HEK293 (cell line): ENCODE data around the gene MRPS27.

Experiments
- CTCF ChIA-PET: fragments of 350-600 bp; formaldehyde crosslinking; extraction: SDS; loops from one replicate; lab custom pipeline; 2021; ENCODE audit warnings: antibody characterized with exemption; lab: Yijun Ruan, JAX
- POLR2A ChIA-PET: fragments of 300-600 bp; formaldehyde crosslinking; extraction: SDS; loops from one replicate; lab custom pipeline; 2020; ENCODE audit warnings: antibody characterized with exemption, inconsistent platforms; lab: Yijun Ruan, JAX
- H3K27ac ChIP-seq: fragments of 200-500 bp; sonication (Bioruptor generic); 2 replicates; pipeline ENCODE4 v1.5.1; 2014; ENCODE audit warnings: low read depth, low read length, control low read depth, inconsistent platforms; ENCODE audit errors: extremely low read depth
- H3K36me3 ChIP-seq, 2 experiments: fragments of 200-500 bp in 1 of 2; sonication (Bioruptor generic) in 1 of 2; 1 replicate in 1 of 2; 2 replicates in 1 of 2; pipeline ENCODE4 v1.5.1; 2014 to 2017; ENCODE audit warnings: inconsistent platforms in 2 of 2, low read length in 2 of 2; ENCODE audit not compliant: control insufficient read depth in 2 of 2, insufficient read depth in 1 of 2
- H3K4me1 ChIP-seq: fragments of 200-500 bp; sonication (Bioruptor generic); 2 replicates; pipeline ENCODE4 v1.5.1; 2014; ENCODE audit warnings: mild to moderate bottlenecking, low read length, inconsistent platforms; ENCODE audit not compliant: control insufficient read depth, insufficient read depth
- H3K4me3 ChIP-seq: 2 replicates; pipeline ENCODE4 v1.5.1; 2011; ENCODE audit warnings: low read depth, mild to moderate bottlenecking, control low read depth, low read length, moderate library complexity
- H3K9me3 ChIP-seq: fragments of 200-500 bp; sonication (Bioruptor generic); 2 replicates; pipeline ENCODE4 v1.5.1; 2014; ENCODE audit warnings: low read depth, low read length, inconsistent platforms; ENCODE audit not compliant: control insufficient read depth, insufficient read depth
- HOXA7 ChIP-seq: sonication (generic); formaldehyde crosslinking; IDR thresholded peaks from 2 replicates; pipeline ENCODE4 v1.8.1; 2022; ENCODE audit warnings: missing genetic modification reagents, borderline replicate concordance
- KLF7 ChIP-seq: fragments of 450-650 bp; formaldehyde crosslinking; IDR thresholded peaks from 2 replicates; pipeline ENCODE4 v1.5.1; 2016; ENCODE audit warnings: missing biosample characterization, missing genetic modification characterization, borderline replicate concordance
- OSR2 ChIP-seq: fragments of 450-650 bp; formaldehyde crosslinking; IDR thresholded peaks from 2 replicates; pipeline ENCODE4 v1.5.1; 2016; ENCODE audit warnings: missing biosample characterization, missing genetic modification characterization
- SP2 ChIP-seq: fragments of 450-650 bp; formaldehyde crosslinking; IDR thresholded peaks from 2 replicates; pipeline ENCODE4 v1.5.1; 2016; ENCODE audit warnings: missing biosample characterization, missing genetic modification characterization
- SP7 ChIP-seq: fragments of 450-650 bp; formaldehyde crosslinking; IDR thresholded peaks from 2 replicates; pipeline ENCODE4 v1.5.1; 2016; ENCODE audit warnings: missing biosample characterization, missing genetic modification characterization
- WT1 ChIP-seq: fragments of 450-650 bp; formaldehyde crosslinking; IDR thresholded peaks from 2 replicates; pipeline ENCODE4 v1.5.1; 2016; ENCODE audit warnings: missing biosample characterization, missing genetic modification characterization
- ZNF112 ChIP-seq: fragments of 450-650 bp; formaldehyde crosslinking; IDR thresholded peaks from 2 replicates; pipeline ENCODE4 v1.5.0; 2017; ENCODE audit warnings: missing biosample characterization, missing genetic modification characterization
- ZNF132 ChIP-seq: fragments of 450-650 bp; formaldehyde crosslinking; IDR thresholded peaks from 2 replicates; pipeline ENCODE4 v1.5.1; 2017; ENCODE audit warnings: missing biosample characterization, missing genetic modification characterization, borderline replicate concordance
- ZNF202 ChIP-seq: fragments of 450-650 bp; formaldehyde crosslinking; IDR thresholded peaks from 2 replicates; pipeline ENCODE4 v1.5.1; 2016; ENCODE audit warnings: missing biosample characterization, missing genetic modification characterization, borderline replicate concordance
- ZNF239 ChIP-seq: fragments of 450-650 bp; formaldehyde crosslinking; IDR thresholded peaks from 2 replicates; pipeline ENCODE4 v1.5.1; 2016; ENCODE audit warnings: missing biosample characterization, missing genetic modification characterization
- ZNF302 ChIP-seq: fragments of 450-650 bp; formaldehyde crosslinking; IDR thresholded peaks from 2 replicates; pipeline ENCODE4 v1.5.1; 2016; ENCODE audit warnings: missing biosample characterization, missing genetic modification characterization, low read depth
- ZNF354C ChIP-seq: fragments of 450-650 bp; formaldehyde crosslinking; IDR thresholded peaks from 2 replicates; pipeline ENCODE4 v1.5.1; 2016; ENCODE audit warnings: missing biosample characterization, missing genetic modification characterization, low read depth, borderline replicate concordance
- ZNF426 ChIP-seq: fragments of 450-650 bp; formaldehyde crosslinking; IDR thresholded peaks from 2 replicates; pipeline ENCODE4 v1.5.1; 2017; ENCODE audit warnings: missing biosample characterization, missing genetic modification characterization, mild to moderate bottlenecking, inconsistent platforms, moderate library complexity
- ZNF549 ChIP-seq: fragments of 450-650 bp; IDR thresholded peaks from 2 replicates; pipeline ENCODE4 v1.5.1; 2018; ENCODE audit warnings: missing biosample characterization, missing genetic modification characterization, mild to moderate bottlenecking, inconsistent platforms, moderate library complexity
- ZNF558 ChIP-seq: fragments of 450-650 bp; formaldehyde crosslinking; IDR thresholded peaks from 2 replicates; pipeline ENCODE4 v1.5.1; 2016; ENCODE audit warnings: missing biosample characterization, missing genetic modification characterization
- ZNF600 ChIP-seq: fragments of 450-650 bp; formaldehyde crosslinking; IDR thresholded peaks from 2 replicates; pipeline ENCODE4 v1.5.1; 2016; ENCODE audit warnings: missing biosample characterization, missing genetic modification characterization
- ZNF76 ChIP-seq: fragments of 450-650 bp; formaldehyde crosslinking; IDR thresholded peaks from 2 replicates; pipeline ENCODE4; 2016; ENCODE audit warnings: low read depth, missing biosample characterization, missing genetic modification characterization, borderline replicate concordance
- ZNF791 ChIP-seq: fragments of 450-650 bp; formaldehyde crosslinking; IDR thresholded peaks from 2 replicates; pipeline ENCODE4 v1.5.1; 2016; ENCODE audit warnings: missing biosample characterization, missing genetic modification characterization
- ZNF843 ChIP-seq: fragments of 450-650 bp; formaldehyde crosslinking; IDR thresholded peaks from 2 replicates; pipeline ENCODE4 v1.5.1; 2016; ENCODE audit warnings: missing biosample characterization, missing genetic modification characterization
- TF ChIP-seq, protein P1 (sequence below): fragments of 450-650 bp; formaldehyde crosslinking; IDR thresholded peaks from 2 replicates; pipeline ENCODE4 v1.5.1; 2017; ENCODE audit warnings: missing biosample characterization, missing genetic modification characterization
- TF ChIP-seq, protein P2 (sequence below): fragments of 450-650 bp; formaldehyde crosslinking; IDR thresholded peaks from 2 replicates; pipeline ENCODE4 v1.5.1; 2017; ENCODE audit warnings: missing biosample characterization, missing genetic modification characterization
- TF ChIP-seq, protein P3 (sequence below): fragments of 450-650 bp; formaldehyde crosslinking; IDR thresholded peaks from 2 replicates; pipeline ENCODE4 v1.5.1; 2016; ENCODE audit warnings: missing biosample characterization, missing genetic modification characterization, borderline replicate concordance
- TF ChIP-seq, protein P4 (sequence below): fragments of 450-650 bp; formaldehyde crosslinking; IDR thresholded peaks from 2 replicates; pipeline ENCODE4; 2016; ENCODE audit warnings: missing biosample characterization, missing genetic modification characterization
- TF ChIP-seq, protein P5 (sequence below): fragments of 450-650 bp; formaldehyde crosslinking; IDR thresholded peaks from 2 replicates; pipeline ENCODE4 v1.5.1; 2016; ENCODE audit warnings: missing biosample characterization, missing genetic modification characterization
- TF ChIP-seq, protein P6 (sequence below): fragments of 450-650 bp; formaldehyde crosslinking; IDR thresholded peaks from 2 replicates; pipeline ENCODE4 v1.5.1; 2016; ENCODE audit warnings: missing biosample characterization, missing genetic modification characterization
- TF ChIP-seq, protein P7 (sequence below): fragments of 450-650 bp; IDR thresholded peaks from 2 replicates; pipeline ENCODE4 v1.5.1; 2018; ENCODE audit warnings: missing biosample characterization, mild to moderate bottlenecking, missing genetic modification characterization

MRPS27 gene

DNA sequence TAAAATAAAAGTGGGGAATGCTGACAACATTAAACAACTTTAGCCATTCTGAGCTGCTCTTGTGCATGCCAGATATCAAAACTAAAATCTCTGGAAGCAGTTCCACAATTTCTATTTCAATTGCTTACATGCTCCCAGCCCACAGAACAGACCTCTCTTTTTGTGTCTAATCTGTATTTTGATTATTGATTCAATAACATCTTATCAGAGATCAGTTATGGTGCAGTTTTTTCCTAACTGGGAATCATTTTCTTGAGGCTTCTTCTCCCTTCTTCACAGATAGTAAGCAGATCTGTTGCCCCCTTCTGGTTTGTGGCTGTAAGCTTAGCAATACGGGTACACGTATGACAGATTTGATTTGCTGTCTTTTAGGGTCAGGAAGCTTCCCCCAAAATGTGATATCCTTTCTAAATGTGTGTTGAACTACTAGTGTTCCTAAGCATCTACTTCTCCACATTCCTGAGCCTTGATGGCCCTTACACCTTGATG lies 39.4 kb downstream of the MRPS27 start (continued):
- TF ChIP-seq, protein P1, sequence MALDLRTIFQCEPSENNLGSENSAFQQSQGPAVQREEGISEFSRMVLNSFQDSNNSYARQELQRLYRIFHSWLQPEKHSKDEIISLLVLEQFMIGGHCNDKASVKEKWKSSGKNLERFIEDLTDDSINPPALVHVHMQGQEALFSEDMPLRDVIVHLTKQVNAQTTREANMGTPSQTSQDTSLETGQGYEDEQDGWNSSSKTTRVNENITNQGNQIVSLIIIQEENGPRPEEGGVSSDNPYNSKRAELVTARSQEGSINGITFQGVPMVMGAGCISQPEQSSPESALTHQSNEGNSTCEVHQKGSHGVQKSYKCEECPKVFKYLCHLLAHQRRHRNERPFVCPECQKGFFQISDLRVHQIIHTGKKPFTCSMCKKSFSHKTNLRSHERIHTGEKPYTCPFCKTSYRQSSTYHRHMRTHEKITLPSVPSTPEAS (tag by site-specific recombination): no peak
- no peak for TF ChIP-seq ZNF76 (tag by site-specific recombination)
- no peak for TF ChIP-seq HOXA7
- no peak for TF ChIP-seq ZNF549 (tag by site-specific recombination)
- TF ChIP-seq ZNF239 (tag by site-specific recombination): no peak
- TF ChIP-seq, protein P2, sequence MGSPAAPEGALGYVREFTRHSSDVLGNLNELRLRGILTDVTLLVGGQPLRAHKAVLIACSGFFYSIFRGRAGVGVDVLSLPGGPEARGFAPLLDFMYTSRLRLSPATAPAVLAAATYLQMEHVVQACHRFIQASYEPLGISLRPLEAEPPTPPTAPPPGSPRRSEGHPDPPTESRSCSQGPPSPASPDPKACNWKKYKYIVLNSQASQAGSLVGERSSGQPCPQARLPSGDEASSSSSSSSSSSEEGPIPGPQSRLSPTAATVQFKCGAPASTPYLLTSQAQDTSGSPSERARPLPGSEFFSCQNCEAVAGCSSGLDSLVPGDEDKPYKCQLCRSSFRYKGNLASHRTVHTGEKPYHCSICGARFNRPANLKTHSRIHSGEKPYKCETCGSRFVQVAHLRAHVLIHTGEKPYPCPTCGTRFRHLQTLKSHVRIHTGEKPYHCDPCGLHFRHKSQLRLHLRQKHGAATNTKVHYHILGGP (tag by site-specific recombination): no peak
- no peak for TF ChIP-seq WT1 (tag by site-specific recombination)
- TF ChIP-seq, protein P3, sequence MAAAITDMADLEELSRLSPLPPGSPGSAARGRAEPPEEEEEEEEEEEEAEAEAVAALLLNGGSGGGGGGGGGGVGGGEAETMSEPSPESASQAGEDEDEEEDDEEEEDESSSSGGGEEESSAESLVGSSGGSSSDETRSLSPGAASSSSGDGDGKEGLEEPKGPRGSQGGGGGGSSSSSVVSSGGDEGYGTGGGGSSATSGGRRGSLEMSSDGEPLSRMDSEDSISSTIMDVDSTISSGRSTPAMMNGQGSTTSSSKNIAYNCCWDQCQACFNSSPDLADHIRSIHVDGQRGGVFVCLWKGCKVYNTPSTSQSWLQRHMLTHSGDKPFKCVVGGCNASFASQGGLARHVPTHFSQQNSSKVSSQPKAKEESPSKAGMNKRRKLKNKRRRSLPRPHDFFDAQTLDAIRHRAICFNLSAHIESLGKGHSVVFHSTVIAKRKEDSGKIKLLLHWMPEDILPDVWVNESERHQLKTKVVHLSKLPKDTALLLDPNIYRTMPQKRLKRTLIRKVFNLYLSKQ: no peak
- TF ChIP-seq, protein P4, sequence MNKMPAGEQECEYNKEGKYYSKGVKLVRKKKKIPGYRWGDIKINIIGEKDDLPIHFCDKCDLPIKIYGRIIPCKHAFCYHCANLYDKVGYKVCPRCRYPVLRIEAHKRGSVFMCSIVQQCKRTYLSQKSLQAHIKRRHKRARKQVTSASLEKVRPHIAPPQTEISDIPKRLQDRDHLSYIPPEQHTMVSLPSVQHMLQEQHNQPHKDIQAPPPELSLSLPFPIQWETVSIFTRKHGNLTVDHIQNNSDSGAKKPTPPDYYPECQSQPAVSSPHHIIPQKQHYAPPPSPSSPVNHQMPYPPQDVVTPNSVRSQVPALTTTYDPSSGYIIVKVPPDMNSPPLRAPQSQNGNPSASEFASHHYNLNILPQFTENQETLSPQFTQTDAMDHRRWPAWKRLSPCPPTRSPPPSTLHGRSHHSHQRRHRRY (tag by site-specific recombination): no peak
- TF ChIP-seq ZNF202 (tag by site-specific recombination): no peak
- TF ChIP-seq, protein P5, sequence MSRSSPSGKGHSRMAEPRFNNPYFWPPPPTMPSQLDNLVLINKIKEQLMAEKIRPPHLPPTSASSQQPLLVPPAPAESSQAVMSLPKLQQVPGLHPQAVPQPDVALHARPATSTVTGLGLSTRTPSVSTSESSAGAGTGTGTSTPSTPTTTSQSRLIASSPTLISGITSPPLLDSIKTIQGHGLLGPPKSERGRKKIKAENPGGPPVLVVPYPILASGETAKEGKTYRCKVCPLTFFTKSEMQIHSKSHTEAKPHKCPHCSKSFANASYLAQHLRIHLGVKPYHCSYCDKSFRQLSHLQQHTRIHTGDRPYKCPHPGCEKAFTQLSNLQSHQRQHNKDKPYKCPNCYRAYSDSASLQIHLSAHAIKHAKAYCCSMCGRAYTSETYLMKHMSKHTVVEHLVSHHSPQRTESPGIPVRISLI: no peak
- no peak for TF ChIP-seq ZNF302 (tag by site-specific recombination)
- TF ChIP-seq SP2 (tag by site-specific recombination): no peak
- TF ChIP-seq, protein P6, sequence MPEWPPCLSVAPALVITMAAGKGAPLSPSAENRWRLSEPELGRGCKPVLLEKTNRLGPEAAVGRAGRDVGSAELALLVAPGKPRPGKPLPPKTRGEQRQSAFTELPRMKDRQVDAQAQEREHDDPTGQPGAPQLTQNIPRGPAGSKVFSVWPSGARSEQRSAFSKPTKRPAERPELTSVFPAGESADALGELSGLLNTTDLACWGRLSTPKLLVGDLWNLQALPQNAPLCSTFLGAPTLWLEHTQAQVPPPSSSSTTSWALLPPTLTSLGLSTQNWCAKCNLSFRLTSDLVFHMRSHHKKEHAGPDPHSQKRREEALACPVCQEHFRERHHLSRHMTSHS: no peak
- no peak for TF ChIP-seq KLF7
- TF ChIP-seq ZNF426 (tag by site-specific recombination): no peak
- no peak for TF ChIP-seq ZNF600
- TF ChIP-seq ZNF354C (tag by site-specific recombination): no peak
- TF ChIP-seq SP7 (tag by site-specific recombination): no peak

DNA sequence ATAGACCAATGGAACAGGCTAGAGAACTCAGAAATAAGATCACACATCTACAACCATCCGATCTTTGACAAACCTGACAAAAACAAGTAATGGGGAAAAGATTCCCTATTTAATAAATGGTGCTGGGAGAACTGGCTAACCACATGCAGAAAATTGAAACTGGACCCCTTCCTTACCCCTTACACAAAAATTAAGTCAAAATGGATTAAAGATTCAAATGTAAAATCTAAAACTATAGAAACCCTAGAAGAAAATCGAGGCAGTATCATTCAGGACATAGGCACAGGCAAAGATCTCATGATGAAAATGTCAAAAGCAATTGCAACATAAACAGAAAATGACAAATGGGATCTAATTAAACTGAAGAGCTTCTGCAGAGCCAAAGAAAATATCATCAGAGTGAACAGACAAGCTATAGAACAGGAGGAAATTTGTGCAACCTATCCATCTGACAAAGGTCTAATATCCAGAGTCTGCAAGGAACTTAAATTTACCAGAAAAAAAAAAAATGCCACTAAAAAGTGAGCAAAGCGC lies 43.8 kb downstream of the MRPS27 start:
- Histone ChIP-seq H3K36me3 (no peaks in the 10 kb centered on the region; a peak in 2 of 3 replicates), H3K4me3 (no peak overlapping the region), H3K27ac (no peak overlapping the region), H3K4me1 (peaks cover 6% of the 10 kb centered on the region), H3K9me3 (no peaks in the 10 kb centered on the region)
- ChIA-PET POLR2A (no interaction called here), CTCF (no interaction called here)
- TF ChIP-seq ZNF843 (tag by site-specific recombination) (no peak), ZNF112 (tag by site-specific recombination) (no peak), WT1 (tag by site-specific recombination) (peak; percentile 75), ZNF791 (tag by site-specific recombination) (no peak), ZNF558 (0 out of 2 replicates have a peak, but pooled peaks have one; percentile 19), OSR2 (peak; percentile 51; the same call in 1 of the 2 replicates), ZNF132 (tag by site-specific recombination) (no peak)
- TF ChIP-seq, protein P5: no peak
- TF ChIP-seq, protein P7, sequence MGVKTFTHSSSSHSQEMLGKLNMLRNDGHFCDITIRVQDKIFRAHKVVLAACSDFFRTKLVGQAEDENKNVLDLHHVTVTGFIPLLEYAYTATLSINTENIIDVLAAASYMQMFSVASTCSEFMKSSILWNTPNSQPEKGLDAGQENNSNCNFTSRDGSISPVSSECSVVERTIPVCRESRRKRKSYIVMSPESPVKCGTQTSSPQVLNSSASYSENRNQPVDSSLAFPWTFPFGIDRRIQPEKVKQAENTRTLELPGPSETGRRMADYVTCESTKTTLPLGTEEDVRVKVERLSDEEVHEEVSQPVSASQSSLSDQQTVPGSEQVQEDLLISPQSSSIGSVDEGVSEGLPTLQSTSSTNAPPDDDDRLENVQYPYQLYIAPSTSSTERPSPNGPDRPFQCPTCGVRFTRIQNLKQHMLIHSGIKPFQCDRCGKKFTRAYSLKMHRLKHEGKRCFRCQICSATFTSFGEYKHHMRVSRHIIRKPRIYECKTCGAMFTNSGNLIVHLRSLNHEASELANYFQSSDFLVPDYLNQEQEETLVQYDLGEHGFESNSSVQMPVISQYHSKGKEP: 0 out of 2 replicates have a peak, but pooled peaks have one; percentile 55
